ENCODE results near the gene EPHA7. TPM values are rescaled to one million over a fixed set of nuclear protein-coding genes. Genes with fewer than 3 reads are reported as not detected.

The EPHA7 gene
- total RNA-seq, 1 donor from 2014 or later, result 28.9 TPM

DNA sequence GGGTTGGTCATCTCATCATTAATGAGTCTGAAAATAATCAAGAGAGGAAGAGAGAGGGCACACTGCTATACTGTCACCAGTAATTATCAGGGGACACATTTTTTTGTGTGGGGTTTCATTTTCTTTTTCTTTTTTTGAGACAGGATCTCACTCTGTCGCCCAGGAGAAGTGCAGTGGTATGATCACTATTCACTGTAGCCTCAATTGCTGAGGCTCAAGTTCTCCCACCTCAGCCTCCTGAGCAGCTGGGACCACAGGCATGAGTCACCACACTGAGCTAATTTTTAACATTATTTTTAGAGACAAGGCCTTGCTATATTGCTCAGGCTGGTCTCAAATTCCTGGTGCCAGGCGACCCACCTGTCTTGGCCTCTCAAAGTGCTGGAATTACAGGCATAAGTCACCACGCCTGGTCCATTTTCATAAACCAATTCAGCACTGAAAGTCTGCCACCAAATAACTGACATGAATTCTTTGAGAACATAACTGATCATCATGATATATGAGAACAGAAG is 43.3 kb downstream of the EPHA7 start:
- Mint-ChIP-seq H3K27me3 (no peaks in the 10 kb centered on the region), H3K4me3 (ENCODE audit: low read depth) (no peak overlapping the region), H3K9me3 (ENCODE audit: low read depth) (no peaks in the 10 kb centered on the region), H3K36me3 (ENCODE audit: insufficient read depth) (no peaks in the 10 kb centered on the region), H3K4me1 (ENCODE audit: low read depth) (no peaks in the 10 kb centered on the region), H3K27ac (no peak overlapping the region)
- TF ChIP-seq, protein P1, sequence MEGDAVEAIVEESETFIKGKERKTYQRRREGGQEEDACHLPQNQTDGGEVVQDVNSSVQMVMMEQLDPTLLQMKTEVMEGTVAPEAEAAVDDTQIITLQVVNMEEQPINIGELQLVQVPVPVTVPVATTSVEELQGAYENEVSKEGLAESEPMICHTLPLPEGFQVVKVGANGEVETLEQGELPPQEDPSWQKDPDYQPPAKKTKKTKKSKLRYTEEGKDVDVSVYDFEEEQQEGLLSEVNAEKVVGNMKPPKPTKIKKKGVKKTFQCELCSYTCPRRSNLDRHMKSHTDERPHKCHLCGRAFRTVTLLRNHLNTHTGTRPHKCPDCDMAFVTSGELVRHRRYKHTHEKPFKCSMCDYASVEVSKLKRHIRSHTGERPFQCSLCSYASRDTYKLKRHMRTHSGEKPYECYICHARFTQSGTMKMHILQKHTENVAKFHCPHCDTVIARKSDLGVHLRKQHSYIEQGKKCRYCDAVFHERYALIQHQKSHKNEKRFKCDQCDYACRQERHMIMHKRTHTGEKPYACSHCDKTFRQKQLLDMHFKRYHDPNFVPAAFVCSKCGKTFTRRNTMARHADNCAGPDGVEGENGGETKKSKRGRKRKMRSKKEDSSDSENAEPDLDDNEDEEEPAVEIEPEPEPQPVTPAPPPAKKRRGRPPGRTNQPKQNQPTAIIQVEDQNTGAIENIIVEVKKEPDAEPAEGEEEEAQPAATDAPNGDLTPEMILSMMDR (IDR thresholded peaks at IDR 0.05; ENCODE audit: unreplicated experiment), result no peak
- DNase-seq (ENCODE audit: low spot score, unreplicated experiment), result no peak

DNA sequence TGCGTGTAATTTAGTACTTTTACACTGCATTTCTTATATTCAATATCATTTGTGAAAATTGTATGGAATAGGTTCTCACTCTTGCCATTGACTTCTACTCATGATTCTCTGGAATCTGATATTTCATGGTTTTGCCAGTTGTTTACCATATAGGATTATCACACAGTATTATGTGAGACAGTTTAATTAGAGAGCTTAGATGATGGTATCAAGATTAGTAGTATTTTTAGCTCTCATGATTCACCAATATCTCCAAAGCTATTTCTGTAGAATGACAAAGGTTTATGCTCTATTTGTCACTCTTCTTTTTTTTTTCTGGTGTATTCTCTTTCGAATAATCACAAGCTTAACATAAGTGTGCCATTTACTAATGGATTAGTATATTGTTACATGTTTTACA is 45.9 kb downstream of the EPHA7 start:
- H3K36me3 Mint-ChIP-seq (ENCODE audit: insufficient read depth), result no peaks in the 10 kb centered on the region
- TF ChIP-seq, protein P1 (IDR thresholded peaks at IDR 0.05; ENCODE audit: unreplicated experiment), result no peak
- H3K4me3 Mint-ChIP-seq (ENCODE audit: low read depth), result no peak overlapping the region
- peaks cover 12% of the 10 kb centered on the region for H3K4me1 Mint-ChIP-seq (ENCODE audit: low read depth)
- no peak overlapping the region for H3K27ac Mint-ChIP-seq
- no peak for DNase-seq (ENCODE audit: low spot score, unreplicated experiment)
- no peaks in the 10 kb centered on the region for H3K9me3 Mint-ChIP-seq (ENCODE audit: low read depth)
- no peaks in the 10 kb centered on the region for H3K27me3 Mint-ChIP-seq

DNA sequence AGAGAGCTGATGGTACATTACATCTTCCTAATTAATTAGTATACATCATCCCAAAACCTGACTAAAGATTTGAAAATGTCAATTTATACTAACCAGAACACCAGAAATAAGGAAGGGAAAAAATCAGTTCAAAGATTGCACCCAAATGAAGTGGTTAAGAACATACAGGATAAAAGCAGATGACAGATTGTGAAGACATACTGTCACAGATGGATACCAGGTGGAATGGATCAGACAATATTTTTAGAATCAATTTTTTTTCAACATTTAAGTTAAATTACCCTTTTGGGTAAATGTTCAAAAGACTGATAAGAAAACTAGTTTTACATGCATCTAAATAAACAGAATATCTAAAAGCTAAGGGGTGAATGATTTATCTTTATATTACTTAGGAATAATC is 47.6 kb downstream of the EPHA7 start:
- H3K36me3 Mint-ChIP-seq (ENCODE audit: insufficient read depth), result no peaks in the 10 kb centered on the region
- no peak for DNase-seq (ENCODE audit: low spot score, unreplicated experiment)
- TF ChIP-seq, protein P1 (IDR thresholded peaks at IDR 0.05; ENCODE audit: unreplicated experiment), result no peak
- no peaks in the 10 kb centered on the region for H3K27me3 Mint-ChIP-seq
- H3K27ac Mint-ChIP-seq, result no peak overlapping the region
- H3K4me1 Mint-ChIP-seq (ENCODE audit: low read depth), result peaks cover 12% of the 10 kb centered on the region
- no peak overlapping the region for H3K4me3 Mint-ChIP-seq (ENCODE audit: low read depth)
- no peaks in the 10 kb centered on the region for H3K9me3 Mint-ChIP-seq (ENCODE audit: low read depth)

DNA sequence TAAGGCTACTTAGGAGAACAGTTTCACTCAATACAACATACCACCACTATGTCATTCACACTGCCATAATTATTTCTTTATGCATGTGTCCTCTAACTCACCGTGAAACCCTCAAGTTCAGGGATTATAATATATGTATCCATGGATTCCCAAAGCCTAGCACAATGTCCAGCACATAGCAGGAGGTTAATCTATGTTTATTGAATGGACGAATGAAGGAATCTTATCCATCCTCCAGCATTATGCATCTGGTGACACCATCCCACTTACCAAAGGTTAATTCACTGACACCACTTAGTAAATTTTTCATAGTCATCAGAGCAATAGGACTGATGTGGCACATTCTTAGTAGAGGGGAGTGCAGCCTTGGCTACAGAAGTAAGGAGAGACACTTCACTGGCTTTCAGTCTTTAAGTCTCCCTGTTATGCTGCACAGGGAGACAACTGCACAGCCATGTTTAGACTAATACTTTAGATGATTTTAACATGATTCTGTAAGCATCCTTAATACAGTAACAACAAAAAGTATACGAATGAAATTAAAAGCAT is 49.7 kb downstream of the EPHA7 start:
- Mint-ChIP-seq H3K4me3 (ENCODE audit: low read depth) (no peak overlapping the region), H3K27me3 (no peaks in the 10 kb centered on the region), H3K27ac (no peak overlapping the region), H3K9me3 (ENCODE audit: low read depth) (no peaks in the 10 kb centered on the region), H3K4me1 (ENCODE audit: low read depth) (peaks cover 12% of the 10 kb centered on the region), H3K36me3 (ENCODE audit: insufficient read depth) (no peaks in the 10 kb centered on the region)
- DNase-seq (ENCODE audit: low spot score, unreplicated experiment), result no peak
- TF ChIP-seq, protein P1 (IDR thresholded peaks at IDR 0.05; ENCODE audit: unreplicated experiment), result no peak

DNA sequence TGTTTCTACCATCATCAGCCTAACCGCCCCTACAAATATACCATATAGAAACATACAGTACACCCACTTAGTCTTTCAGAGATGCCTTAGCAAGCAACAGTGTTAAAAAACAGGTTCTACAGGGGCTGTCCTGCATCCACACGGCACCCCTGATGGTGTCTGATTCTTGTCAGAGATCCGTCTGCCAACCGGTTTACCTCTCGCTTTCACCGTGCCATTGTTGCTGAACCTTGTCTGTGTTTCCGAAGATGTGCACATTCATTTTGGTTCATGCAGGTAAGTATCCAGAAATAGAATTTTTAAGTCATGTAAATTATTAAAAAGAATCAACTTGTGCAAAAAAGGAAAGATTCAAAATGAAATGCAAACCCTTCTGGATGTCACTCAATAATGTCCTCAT is 52.9 kb downstream of the EPHA7 start:
- H3K4me1 Mint-ChIP-seq (ENCODE audit: low read depth), result peaks cover 12% of the 10 kb centered on the region
- DNase-seq (ENCODE audit: low spot score, unreplicated experiment), result no peak
- H3K9me3 Mint-ChIP-seq (ENCODE audit: low read depth), result no peaks in the 10 kb centered on the region
- no peaks in the 10 kb centered on the region for H3K36me3 Mint-ChIP-seq (ENCODE audit: insufficient read depth)
- TF ChIP-seq, protein P1 (IDR thresholded peaks at IDR 0.05; ENCODE audit: unreplicated experiment), result no peak
- H3K4me3 Mint-ChIP-seq (ENCODE audit: low read depth), result no peak overlapping the region
- H3K27ac Mint-ChIP-seq, result no peak overlapping the region
- no peaks in the 10 kb centered on the region for H3K27me3 Mint-ChIP-seq
